Stimulated activated CD8-positive, alpha-beta memory T cell treated with anti-CD3 and anti-CD28 coated beads, Interleukin-15, amount 100 ng/mL, for 1 hour (primary cell): Measurements from ENCODE around the gene FBXW10.
"Not testable (repeated sequence)": the region's sequence is repeated elsewhere in the genome, so short reads cannot be mapped to it uniquely, and the experiment has no call there.

Experiments used
- DNase-seq: peaks from one replicate; pipeline ENCODE4 v3.0.0-alpha.2; 2020; ENCODE audit warnings: low read depth

Gene FBXW10, protein sequence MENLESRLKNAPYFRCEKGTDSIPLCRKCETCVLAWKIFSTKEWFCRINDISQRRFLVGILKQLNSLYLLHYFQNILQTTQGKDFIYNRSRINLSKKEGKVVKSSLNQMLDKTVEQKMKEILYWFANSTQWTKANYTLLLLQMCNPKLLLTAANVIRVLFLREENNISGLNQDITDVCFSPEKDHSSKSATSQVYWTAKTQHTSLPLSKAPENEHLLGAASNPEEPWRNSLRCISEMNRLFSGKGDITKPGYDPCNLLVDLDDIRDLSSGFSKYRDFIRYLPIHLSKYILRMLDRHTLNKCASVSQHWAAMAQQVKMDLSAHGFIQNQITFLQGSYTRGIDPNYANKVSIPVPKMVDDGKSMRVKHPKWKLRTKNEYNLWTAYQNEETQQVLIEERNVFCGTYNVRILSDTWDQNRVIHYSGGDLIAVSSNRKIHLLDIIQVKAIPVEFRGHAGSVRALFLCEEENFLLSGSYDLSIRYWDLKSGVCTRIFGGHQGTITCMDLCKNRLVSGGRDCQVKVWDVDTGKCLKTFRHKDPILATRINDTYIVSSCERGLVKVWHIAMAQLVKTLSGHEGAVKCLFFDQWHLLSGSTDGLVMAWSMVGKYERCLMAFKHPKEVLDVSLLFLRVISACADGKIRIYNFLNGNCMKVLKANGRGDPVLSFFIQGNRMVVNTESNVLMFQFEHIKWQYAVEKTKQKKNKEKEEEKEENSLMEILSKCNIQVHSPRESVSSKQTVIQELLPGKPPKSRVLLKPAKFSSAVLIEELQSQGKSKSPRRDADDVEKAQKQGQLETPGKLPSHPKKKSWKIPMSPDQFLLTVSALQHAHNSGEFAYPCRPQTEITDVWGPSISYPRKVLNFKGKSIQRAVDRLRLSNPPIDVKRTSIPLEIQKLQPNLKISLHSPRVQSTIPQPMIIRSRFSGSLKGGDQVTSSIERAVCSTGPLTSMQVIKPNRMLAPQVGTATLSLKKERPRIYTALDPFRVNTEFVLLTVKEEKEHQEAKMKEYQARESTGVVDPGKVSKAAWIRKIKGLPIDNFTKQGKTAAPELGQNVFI

DNA sequence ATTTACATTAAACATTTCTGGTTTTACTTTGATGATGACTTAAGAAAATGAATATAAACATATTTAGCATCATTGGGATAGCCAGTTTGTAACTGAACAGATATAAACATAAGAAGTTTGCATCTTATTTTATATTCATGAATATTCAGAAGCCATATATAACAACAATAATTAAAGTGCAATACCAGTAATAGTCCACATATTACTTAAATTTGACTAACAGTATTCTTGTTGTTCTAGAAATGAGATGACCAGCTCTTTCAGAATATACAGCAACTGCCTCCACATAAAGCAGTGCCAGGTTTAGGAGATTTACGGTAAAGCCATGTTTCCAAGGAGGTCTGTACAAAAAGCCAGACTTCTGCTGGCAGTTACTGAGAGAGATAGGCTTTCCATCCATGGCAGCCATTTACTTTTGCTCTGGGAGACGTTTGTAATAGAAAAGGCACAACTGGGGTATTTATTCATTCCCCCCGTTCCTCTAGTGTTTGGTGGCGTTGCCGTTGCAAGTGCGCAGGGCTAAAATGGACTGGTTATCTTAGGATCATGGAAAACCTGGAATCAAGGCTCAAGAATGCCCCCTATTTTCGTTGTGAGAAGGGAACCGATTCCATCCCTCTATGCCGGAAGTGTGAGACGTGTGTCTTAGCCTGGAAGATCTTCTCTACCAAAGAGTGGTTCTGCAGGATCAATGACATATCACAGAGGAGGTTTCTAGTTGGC, at the start of gene FBXW10:
Gene FBXW10, plus strand, starts transcription at position 356 of the 723 bp plus-strand sequence. Its CDS starts 191 bp downstream, at position 547.
- not testable (repeated sequence) for DNase-seq

DNA sequence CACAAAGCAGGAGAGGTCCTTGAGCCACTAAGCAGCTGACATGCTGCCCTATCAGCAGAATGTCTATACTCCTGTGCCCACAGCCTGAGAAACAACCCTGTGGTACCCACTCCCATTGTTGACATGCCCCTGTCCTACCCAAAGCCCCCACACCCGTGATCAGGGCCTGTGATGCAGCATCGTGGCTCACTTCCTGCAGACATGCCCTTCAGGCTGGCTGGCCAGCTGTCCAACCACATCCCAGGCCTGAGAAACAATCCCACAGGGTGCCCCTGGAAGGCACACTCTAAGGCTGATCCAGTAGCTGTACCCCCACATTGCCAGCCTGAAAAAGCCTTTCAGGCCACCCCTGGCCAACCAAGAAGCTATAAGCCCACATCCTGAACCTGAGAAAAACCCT, 48.7 kb upstream of the FBXW10 start:
- DNase-seq: not testable (repeated sequence)

DNA sequence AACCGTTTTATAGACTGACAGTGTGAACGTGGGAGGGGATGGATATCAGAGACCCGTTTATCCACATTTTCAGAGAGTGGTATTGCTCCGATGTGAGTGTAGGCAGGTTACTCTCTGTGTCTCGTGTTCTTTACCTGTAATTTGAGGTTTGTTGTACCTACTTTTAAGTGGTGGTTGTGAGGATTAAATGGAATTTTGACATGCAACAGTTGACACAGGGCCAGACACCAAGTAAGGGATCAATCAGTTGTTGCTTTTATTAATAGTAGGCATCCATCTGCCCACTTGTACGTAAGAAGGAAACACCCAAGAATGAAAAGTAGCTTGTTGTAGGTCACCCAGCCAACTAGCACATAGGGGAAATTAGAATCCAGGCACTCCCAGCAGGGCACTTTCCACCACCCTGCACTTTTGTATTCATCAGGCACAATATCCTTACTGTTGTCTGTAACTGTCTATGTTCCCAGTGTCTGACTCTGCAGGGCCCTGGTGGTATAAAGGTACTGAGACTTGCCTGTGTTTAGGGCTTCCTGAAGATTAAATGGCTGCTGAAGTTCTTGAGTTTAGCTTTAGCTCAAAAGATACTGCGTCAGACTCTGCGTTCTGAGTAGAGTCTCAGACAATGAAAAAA, 45.3 kb upstream of the FBXW10 start:
- DNase-seq: not testable (repeated sequence)

DNA sequence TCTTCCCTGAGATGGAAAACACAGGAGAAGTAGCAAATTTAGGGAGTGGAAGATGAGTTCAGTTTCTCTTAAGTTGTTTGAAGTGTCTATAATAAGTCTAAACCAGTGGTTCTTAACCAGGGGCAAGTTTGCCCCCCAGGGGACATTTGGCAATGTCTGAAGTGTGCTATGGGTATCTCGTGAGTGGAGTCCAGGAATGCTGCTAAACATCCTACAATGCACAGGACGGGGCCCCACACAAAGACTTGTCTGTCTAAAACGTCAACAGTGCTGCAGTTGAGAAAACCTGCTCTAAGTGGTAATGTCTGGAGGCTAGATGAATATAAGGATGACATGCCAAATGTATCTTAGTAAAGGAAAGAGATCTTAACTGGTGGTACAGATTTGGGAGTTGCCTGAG, 37.9 kb upstream of the FBXW10 start:
- not testable (repeated sequence) for DNase-seq

DNA sequence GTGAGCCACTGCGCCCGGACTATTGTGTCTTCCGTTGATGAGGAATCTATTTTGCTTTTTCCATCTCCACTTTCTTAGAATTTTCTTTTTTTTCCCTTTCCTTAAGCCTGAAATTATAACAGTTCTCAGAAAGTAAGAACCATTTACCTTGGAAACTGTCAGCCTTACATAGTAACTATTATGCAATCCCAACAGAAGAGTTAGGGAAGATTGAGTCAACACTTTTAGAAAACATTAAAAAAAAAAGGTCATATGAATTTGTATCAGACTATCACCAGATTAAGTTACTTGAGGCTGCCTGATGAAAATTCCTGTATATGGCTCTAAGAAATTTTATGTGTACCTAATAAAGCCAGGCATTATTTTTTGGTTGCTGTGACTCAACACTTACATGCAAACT, 35.6 kb upstream of the FBXW10 start:
- not testable (repeated sequence) for DNase-seq

DNA sequence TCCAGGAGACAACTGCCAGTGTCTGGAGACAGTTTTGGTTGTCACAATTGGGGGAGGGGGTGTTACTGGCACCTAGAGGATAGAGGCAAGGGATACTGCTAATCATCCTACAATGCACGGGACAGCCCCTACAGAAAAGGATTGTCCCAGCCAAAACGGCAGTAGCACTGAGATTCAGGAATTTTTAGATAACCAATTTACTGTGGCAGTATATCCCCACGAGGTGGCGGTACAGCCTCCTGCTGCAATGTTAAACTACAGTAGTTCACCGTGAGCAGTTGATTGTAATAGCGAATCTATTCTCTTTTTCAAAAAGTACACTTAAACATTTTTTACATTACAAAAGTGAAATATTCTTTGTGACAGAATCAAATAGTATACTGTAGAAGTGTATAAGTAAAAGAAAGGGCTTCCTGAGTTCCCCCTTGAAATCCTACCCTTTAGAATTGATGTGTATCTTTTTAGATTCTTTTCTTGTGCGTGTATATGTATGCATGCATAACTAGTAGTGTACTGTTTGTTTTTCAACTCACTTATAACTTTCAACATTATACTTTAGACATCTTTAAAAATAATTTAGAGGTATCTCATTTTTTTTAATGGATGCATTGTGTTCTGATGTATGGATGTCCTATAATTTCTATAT, 31.4 kb upstream of the FBXW10 start:
- peak; percentile 41 for DNase-seq

DNA sequence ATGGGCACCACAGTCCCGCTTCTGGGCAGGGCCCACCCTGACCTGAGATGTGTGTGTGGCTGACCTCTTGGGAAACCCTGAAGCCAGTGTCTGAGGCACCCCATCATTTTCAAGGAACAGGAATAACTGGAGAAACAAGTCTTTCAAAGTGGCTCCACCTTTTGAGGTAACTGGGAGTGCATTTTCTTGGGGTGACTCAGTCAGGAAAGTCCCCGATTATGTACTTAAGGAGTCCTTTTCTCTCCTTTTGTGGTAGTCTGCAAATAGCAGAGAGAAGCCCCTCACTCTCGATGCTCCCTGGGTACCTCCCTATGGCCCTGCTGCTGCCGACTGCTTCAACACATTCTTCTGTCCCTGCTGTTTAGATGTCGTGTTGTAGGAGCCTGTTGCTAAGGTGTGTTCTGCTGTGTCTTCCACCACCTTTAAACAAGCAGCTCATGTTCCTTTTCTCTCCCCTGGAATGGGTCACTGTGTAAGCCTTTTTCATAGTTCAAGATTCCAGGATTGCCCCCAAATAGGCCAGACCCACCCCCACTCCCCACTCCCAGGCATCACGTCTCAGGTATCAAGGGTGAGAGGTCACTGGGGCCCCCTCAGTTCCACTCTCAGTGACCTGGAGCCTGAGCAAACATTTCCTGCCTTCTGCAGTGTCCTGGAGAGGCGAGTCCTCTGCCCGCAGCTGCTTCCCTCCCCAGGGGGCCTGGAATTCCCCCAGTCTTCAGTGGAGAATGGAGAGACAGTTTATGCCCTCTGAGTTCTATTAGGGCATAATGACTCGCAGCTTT, 25.0 kb upstream of the FBXW10 start:
- DNase-seq: not testable (repeated sequence)

DNA sequence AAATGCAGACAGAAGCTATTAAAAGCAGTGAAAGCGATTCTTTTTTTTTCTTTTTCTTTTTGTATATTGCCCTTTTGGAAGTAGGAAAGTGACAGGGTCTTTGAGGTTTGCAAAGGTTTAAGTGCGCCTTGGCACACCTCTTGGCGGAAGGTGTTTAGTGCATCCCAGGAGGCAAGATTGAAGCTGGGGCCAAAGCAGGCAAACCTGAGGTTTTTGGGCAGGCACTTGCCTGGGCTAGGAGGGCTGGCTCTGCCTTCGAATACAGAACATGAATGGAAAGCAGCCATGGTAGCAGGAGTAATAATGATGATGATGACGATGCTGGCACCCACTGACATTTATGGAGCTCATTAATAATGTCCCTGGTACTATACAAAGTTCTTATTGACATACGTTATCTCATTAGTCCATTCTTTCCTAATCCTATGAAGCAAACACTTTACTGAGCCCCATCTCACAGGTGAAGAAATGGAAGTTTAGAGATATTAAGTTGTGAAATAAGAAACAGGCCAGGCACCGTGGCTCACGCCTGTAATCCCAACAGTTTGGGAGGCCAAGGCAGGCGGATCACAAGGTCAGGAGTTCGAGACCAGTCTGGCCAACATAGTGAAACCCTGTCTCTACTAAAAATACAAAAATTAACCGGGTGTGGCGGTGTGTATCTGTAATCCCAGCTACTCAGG, 24.3 kb upstream of the FBXW10 start:
- not testable (repeated sequence) for DNase-seq

DNA sequence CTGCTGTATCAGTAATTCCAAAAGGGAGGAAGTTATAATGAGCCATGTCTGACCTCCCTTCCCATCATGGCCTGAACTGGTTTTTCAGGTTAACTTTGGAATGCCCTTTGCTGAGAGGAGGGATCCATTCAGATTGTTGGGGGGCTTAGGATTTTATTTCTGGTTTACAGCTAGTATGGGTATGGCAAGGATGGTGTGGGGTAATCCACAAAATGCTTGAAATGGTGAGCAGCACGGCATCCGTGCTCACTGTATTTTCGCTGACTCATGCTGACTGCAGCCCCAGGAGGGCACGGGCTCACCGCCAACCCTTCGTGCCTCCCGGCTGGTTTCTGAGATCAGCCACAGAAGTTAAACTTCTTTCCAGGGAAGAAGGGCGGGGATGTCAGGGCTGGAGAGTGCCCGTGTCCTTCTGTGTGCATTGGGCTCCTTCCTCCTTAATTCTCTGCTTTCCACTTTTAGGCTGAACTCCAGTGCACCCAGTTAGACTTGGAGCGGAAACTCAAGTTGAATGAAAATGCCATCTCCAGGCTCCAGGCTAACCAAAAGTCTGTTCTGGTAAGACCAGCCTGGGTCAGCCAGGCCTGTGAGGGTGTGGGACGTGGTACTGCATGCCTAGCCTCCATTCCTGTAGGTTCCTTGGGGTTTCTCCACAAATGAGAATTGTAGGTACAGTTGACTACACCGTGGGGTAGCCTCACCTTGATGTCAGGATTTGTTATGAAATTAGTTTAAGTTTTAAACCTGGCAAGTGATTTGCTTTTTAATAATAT, 21.9 kb upstream of the FBXW10 start:
- not testable (repeated sequence) for DNase-seq

DNA sequence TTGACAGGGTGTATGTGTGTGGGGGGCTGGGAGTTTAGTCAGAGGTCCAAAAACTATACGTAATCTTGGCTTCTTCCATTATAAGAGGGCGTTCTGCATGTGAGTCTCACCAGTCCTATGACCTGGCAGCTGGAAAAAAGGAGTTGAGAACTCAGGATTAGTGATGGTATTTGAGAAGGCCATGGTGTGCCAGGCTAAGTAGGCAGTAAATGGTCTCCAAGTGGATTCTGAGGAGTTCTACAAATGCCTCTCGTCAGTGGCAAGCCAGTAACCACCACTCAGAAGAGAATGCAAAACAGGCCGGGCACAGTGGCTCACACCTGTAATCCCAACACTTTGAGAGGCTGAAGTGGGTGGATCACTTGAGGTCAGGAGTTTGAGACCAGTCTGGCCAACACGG, 21.2 kb upstream of the FBXW10 start:
- not testable (repeated sequence) for DNase-seq

DNA sequence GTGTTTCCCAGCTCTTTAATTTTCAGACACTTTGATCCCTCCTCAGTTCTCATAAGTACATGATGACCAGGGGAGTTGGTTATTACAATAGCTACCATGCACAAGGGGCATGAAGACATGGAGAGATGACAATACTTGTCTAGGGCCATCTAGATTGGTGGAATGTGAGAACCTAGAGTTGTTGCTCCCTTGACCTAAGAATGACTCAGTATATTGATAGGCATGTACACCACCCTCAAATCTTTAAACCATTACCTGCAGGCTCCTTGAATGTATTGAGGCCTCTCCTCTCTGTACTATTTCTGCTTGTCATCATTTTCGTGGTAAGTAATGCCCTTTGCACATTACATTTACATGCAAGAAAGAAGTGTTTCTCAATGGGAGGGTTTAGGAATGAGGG, 20.3 kb upstream of the FBXW10 start:
- DNase-seq: not testable (repeated sequence)

DNA sequence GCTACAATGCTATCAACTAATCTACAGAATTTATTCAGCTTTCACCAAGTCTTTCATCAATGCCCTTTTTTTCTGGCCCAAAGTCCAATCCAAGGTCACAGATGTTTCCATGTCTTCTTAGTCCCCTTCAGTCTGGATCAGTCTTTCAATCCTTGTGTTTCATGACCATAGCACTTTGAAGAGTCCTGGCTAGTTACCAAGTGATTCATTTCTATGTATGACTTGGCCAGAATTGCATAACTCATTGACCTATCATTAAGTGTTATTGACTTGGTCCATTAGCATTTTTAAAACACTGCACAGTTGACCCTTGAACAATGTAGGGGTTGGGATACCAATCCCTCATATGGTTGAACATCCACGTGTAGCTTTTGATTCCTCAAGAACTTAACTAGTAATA, 11.4 kb upstream of the FBXW10 start:
- not testable (repeated sequence) for DNase-seq

DNA sequence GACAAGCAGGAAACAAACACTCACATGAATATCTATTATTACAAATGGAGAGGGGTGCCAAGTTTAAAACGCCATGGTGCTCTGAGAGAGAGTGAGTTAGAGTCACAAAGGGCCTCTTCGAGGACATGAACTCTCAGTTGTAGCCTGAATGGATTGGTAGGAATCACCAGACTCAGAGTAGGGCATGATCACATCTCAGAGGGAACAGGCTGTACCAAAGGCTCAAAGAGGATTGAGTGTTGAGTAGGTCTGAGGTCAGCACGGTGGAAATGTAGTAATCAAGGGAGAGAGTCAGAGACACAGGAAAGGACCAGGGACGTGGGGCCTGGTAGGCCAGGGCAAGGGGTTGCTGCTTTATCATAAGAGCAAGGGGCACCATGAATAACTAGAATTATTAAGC, 10.5 kb upstream of the FBXW10 start:
- DNase-seq: not testable (repeated sequence)

DNA sequence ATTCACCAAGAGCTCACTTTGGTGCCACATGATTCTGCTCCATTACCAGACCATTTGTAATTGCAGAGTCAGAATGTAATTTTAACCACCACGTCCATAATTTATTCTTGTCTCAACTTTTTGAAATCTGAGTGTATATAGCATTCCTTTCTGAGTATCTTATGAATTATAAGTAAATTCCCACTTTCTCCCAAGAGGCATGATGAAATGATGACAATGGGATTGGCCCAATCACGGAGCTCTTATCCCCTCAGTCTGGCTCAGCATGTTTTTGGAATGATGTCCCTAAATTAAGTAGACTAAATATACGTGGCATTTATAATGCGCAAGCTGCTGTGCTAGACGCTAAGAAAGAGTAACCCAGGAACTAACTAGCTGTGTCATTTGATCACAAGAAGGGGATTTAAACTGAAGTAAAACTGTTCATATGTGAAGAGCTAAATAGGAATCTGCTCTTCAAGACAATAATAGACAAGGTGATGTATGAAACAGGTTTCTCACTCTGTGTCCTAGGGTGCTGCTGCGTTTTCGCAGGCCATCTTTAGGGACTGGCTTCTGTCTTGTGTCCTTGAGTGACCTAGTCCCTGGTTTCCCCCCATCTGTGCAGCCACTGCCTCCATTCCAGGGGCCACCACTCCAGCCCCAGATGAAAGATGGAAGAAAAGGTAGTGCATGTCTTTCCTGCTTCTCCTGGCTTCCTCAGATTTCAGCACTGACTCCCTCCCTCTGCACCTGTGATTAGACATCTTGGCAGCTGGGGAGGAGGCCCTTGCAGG, 4.0 kb upstream of the FBXW10 start:
- DNase-seq: not testable (repeated sequence)

DNA sequence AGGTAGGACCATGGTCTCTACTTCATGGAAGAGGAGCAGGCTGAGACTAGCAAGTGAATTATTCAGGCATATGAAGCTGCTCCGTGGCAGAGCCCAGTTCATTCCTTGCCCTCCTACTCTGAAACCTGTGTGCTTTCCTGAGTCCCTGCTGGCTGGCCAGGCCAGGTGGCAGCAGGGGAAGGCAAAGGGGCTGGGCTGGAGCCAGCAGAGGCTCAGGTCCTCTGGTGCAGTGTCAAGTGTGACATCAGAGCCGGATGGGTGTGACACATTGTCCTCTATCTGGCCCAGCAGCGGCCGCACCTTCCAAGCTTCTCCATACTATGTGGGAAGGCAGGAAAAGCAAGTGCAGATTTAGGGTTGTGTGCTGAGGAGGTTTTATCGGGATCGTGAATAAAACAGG, 2.6 kb upstream of the FBXW10 start:
- not testable (repeated sequence) for DNase-seq

DNA sequence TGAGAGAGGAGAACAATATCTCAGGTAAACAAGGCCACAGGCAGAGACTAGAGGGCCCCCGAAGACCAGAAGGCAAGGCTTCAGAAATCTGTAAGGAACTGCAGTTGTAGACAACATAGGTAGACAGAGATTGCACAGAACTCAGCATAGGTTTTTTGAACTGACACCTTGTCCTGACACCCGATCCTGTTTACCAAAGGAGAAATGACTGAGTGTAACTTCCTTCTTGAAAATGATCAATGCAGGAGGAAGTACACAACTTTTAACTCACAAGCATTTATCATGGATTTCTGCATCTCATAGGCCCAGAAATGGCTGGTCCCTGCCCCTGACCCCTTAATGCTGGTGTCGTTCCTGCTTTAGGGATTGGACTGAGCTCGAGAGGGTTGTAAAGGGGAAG, 872 bp downstream of the FBXW10 start:
- not testable (repeated sequence) for DNase-seq

DNA sequence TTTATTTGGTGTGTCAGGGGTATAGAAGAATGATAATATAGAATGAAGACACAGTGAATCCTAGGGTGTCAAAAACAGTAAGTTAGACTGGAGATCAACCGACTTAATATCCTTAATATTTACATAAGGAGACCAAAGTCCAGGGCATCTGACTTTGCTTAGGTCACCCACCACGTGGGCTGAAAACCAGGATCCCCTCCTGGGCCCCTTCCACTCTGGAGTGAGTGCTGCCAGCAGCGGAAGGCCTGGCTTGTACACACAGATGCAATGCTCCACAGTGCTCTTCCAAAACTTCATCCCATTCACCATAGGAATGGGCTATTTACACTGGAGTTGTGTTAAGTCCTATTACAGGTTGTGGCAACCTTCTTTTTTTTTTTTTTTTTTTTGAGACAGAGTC, 2.7 kb downstream of the FBXW10 start:
- not testable (repeated sequence) for DNase-seq

DNA sequence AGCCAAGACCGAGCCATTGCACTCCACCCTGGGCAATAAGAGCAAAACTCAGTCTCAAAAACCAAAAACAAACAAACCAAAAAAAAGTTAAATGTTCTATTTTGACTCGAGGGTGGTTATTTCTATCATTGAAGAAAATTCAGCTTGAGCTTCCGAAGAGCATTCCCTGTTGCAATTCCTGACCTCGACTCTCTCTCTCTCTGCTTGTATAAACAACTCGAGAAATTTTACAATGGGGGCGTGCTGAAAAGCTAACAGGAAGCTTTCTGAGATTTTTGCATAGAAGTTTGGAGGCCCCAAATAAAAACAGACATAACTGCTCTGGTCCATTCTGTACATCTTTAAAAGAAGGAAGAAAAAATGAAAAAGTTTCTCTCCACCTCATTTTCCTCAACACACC, 3.6 kb downstream of the FBXW10 start:
- not testable (repeated sequence) for DNase-seq
